Mucosa of descending colon (tissue), 3 donors: ENCODE data around the gene IFNL2. TPM values are rescaled to one million over a fixed set of nuclear protein-coding genes. Genes with fewer than 3 reads are reported as not detected.

Source experiments
- ATAC-seq: fragments of 200-7000 bp; cut with Tn5 transposase; one replicate; pipeline ENCODE4 v1.9.1; 2020; ENCODE audit warnings: mild to moderate bottlenecking, moderate library complexity
- DNase-seq, 3 donors: peaks; one replicate each; pipeline ENCODE4 v3.0.0-alpha.2; 2020
- H3K36me3 ChIP-seq: fragments of 200-600 bp; one replicate; pipeline ENCODE4 v1.8.0; 2021; ENCODE audit warnings: low read depth, mild to moderate bottlenecking
- H3K4me1 ChIP-seq: fragments of 200-600 bp; one replicate; pipeline ENCODE4 v1.8.0; 2021; ENCODE audit warnings: low read depth, mild to moderate bottlenecking
- H3K4me3 ChIP-seq: fragments of 200-600 bp; one replicate; pipeline ENCODE4 v1.8.0; 2021; ENCODE audit warnings: mild to moderate bottlenecking
- H3K9me3 ChIP-seq: fragments of 200-600 bp; one replicate; pipeline ENCODE4 v1.8.0; 2021; ENCODE audit warnings: mild to moderate bottlenecking
- intact Hi-C, 2 donors: fragments of 100-400 bp; cut with DNase I in 1 of 2; cut with micrococcal nuclease in 1 of 2; formaldehyde crosslinking; loops; one replicate each; pipeline versions ENCODE4 v1.11.0 to v1.11.1; 2022; cut with DNase I, micrococcal nuclease
- total RNA-seq, 3 donors: library from RNA; stranded (reverse); fragmentation: NEBNext Ultra II Directional in 2 of 3; extraction: Animal tissue kit (Norgen Biotek cat#: 25700) in 2 of 3; gene quantifications; one replicate each; pipeline versions ENCODE4 v1.2.1 to v1.2.4, GENCODE V29; 2021 to 2023
- TF ChIP-seq, protein P1 (sequence below): fragments of 200-600 bp; IDR thresholded peaks from one replicate; pipeline ENCODE4 v1.8.0; 2022; ENCODE audit warnings: antibody characterized with exemption, mild to moderate bottlenecking
- donor health status: DM: no; HTN: no; CAD: no; lungs with moderate emphysema.
- donor health status: DM: no; HTN: no; CAD: no.
- donor health status: DM: no; HTN: yes; CAD: no.

The IFNL2 gene
- total RNA-seq, 3 donors from 2014 or later: not detected

DNA sequence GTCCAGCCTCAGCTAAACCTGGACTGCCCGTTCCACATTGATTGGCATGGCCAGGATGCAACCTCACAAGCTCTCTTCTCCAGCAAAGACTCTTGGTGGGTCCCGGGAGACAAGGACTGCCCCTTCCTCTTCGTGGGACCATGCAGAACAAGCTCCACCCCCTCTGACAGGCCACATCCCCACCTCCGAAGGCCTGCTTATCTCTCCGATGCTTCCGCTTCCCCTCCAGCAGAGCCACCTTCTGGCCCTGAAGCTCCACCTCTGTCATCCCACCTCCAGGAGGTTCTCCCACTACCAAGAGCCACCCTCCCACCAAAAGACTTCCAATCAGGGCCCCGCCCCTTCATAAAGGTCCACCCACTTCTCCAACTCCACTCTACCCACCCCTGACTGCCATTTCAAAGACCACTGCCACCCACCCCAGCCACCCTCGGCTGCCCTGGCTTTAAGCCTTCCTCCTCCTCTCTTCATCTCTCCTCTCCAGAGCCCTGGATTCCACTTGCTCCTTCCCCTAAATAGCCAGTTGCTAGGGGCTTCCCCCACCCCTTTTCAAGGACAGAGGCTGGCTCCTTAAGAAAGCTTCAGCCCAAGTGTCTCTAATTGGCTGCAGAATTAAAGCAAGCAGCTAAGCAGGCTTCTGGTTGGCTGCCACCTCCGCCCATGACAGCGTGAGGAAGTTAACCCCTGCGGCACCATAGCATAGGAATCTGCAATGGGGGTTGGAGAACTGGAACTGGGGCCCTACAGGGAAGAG, 42.5 kb downstream of the IFNL2 start:
- Histone ChIP-seq H3K36me3 (no peaks in the 10 kb centered on the region), H3K4me3 (no peak overlapping the region), H3K9me3 (no peaks in the 10 kb centered on the region), H3K4me1 (peaks cover 6% of the 10 kb centered on the region)
- DNase-seq (no peak), ATAC-seq (no peak)
- intact Hi-C loops: no loop called here
- TF ChIP-seq, protein P1, sequence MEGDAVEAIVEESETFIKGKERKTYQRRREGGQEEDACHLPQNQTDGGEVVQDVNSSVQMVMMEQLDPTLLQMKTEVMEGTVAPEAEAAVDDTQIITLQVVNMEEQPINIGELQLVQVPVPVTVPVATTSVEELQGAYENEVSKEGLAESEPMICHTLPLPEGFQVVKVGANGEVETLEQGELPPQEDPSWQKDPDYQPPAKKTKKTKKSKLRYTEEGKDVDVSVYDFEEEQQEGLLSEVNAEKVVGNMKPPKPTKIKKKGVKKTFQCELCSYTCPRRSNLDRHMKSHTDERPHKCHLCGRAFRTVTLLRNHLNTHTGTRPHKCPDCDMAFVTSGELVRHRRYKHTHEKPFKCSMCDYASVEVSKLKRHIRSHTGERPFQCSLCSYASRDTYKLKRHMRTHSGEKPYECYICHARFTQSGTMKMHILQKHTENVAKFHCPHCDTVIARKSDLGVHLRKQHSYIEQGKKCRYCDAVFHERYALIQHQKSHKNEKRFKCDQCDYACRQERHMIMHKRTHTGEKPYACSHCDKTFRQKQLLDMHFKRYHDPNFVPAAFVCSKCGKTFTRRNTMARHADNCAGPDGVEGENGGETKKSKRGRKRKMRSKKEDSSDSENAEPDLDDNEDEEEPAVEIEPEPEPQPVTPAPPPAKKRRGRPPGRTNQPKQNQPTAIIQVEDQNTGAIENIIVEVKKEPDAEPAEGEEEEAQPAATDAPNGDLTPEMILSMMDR: no peak

DNA sequence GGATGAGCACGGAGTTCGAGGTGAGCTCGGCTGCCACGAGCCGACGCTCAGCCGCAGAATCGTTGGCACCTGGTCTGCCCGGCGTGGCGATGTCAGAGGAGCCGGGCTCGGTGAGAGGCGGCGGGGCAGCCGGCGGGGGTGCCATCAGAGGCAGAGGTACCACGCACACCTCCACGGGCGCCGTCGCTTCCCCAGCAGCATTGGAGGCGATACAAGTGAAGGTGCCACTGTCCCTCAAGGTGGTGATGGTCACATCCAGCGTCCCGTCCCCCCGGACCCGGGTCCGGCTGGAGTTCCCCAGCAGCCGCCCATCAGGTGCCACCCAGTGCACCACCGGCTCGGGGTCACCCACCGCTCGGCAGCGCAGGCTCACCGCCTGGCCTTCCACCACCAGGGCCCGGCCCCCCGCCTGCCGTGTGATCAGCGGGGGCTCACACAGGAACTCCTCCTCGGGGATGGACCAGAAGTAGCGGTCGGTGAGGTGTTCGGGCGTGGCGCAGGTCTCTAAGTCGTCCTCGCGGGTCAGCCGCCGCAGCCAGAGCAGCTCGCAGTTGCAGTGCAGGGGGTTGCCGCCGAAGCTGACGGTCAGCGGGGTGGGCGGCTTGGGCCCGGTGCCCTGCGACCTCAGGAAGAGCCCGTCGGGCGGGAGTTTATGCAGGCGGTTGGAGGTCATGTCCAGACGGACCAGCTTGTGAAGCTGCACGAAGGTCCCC, 46.0 kb downstream of the IFNL2 start:
- intact Hi-C loops: no loop called here
- no peak for ATAC-seq
- Histone ChIP-seq H3K36me3 (no peaks in the 10 kb centered on the region), H3K4me3 (no peak overlapping the region), H3K4me1 (no peaks in the 10 kb centered on the region), H3K9me3 (no peaks in the 10 kb centered on the region)
- TF ChIP-seq, protein P1: no peak
- DNase-seq: no peak

DNA sequence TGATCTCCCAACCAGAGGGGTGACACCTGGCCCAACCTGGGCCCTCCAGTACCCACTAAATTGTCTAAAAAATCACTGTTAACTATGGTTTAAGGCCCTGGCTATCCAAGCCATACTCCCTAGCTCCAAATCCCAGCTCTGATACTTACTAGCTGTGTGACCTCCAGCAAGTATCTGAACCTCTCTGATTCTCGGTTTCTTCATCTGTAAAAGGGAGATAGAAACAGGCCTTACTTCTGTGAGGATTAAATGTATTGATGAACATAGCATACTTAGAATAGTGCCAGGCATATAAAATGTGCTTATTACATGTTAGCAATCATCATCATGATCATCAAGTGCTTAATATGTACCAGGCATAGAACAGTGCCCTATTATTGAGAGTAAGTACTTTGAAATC, 47.7 kb downstream of the IFNL2 start:
- no peak overlapping the region for H3K4me3 ChIP-seq
- intact Hi-C loops: no loop called here
- no peaks in the 10 kb centered on the region for H3K4me1 ChIP-seq
- no peaks in the 10 kb centered on the region for H3K9me3 ChIP-seq
- ATAC-seq (no peak), DNase-seq (no peak)
- TF ChIP-seq, protein P1: no peak
- no peaks in the 10 kb centered on the region for H3K36me3 ChIP-seq

DNA sequence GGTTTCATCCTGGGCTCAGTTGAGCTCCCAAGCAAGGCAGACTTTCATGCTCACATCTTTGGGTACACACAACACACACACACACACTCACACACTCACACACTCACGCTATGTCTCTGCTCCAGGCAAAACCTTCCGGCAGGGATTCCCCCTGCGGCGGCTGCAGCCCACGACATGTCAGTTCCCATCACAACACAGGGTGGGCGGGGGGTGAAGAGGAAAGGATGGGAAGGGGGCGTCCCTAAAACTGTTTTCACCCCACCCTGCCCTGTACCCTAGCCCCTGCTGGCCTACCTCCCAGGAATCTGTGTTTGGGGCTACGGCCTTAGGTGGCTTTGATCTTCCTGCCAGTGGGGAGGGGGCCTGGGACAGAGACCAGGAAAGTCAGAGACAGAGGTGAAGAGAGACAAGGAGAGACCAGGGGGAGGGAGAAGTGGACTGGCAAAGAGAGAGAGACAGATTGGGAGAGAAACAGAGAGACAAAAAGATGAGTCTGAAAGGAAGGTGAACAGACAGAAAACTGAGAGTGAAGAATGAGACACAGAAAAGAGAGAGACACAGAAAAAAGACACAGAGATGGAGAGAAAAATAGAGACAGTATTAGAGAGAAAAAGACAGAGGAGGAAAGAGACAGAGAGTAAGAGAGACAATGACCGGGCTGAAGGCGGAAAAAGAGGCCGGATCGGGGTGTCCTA, 48.6 kb downstream of the IFNL2 start:
- TF ChIP-seq, protein P1: no peak
- H3K4me3 ChIP-seq: no peak overlapping the region
- DNase-seq (no peak), ATAC-seq (no peak)
- H3K9me3 ChIP-seq: no peaks in the 10 kb centered on the region
- intact Hi-C loops: no loop called here
- no peaks in the 10 kb centered on the region for H3K4me1 ChIP-seq
- no peaks in the 10 kb centered on the region for H3K36me3 ChIP-seq

DNA sequence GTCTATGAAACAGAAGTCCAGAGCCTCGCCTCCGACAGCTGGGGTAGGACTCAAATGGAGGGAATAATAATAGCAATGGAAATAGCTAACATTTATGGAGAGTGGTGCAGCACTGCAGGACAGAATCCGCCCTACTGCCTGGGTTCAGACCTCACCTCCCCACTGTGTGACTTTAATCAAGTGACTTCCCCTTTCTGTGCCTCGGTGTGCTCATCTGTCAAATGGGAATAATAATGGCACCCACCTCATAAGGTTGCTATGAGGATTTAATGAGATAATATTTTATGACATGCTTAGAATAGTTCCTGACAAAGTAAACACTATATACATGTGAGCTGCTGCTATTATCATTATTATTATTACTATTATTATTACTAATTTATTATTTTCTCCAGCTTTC, 49.3 kb downstream of the IFNL2 start:
- intact Hi-C loops: no loop called here
- Histone ChIP-seq H3K9me3 (no peaks in the 10 kb centered on the region), H3K4me1 (no peaks in the 10 kb centered on the region), H3K36me3 (no peaks in the 10 kb centered on the region), H3K4me3 (no peak overlapping the region)
- ATAC-seq (no peak), DNase-seq (no peak)
- TF ChIP-seq, protein P1: no peak
